K562 (cell line): ENCODE data around the gene FBXO4. TPM values are rescaled to one million over a fixed set of nuclear protein-coding genes. Genes with fewer than 3 reads are reported as not detected.
A peak's percentile ranks its signal among the peaks of the same experiment; 100 is the strongest.

Source experiments
- BACH1 ChIP-seq: fragments of 200-800 bp; sonication (Bioruptor generic); IDR thresholded peaks from 2 replicates; pipeline ENCODE4 v1.6.1; 2016; ENCODE audit warnings: missing genetic modification characterization, missing compliant biosample characterization
- BCOR ChIP-seq: fragments of 450-650 bp; IDR thresholded peaks from 2 replicates; pipeline ENCODE4 v1.6.1; 2016
- CHD7 ChIP-seq: fragments of 200-600 bp; sonication (generic); IDR thresholded peaks from one replicate; pipeline ENCODE4 v1.6.1; 2012; ENCODE audit warnings: mild to moderate bottlenecking, low read depth, low read length, inconsistent platforms
- EHMT2 ChIP-seq: fragments of 450-650 bp; IDR thresholded peaks from 2 replicates; pipeline ENCODE4 v1.6.1; 2018; ENCODE audit warnings: antibody characterized with exemption
- HOMEZ ChIP-seq: fragments of 250-450 bp; sonication (Bioruptor Pico); IDR thresholded peaks from 2 replicates; pipeline ENCODE4 v1.4.0; 2020; ENCODE audit warnings: mild to moderate bottlenecking, moderate library complexity
- LARP7 ChIP-seq: fragments of 450-650 bp; IDR thresholded peaks from 2 replicates; pipeline ENCODE4 v1.6.1; 2016
- RBBP5 ChIP-seq: fragments of 200-600 bp; sonication (generic); IDR thresholded peaks from 2 replicates; pipeline ENCODE4 v1.6.1; 2012; ENCODE audit warnings: borderline replicate concordance, mild to moderate bottlenecking, low read length, control low read depth, inconsistent platforms; ENCODE audit not compliant: insufficient read depth, poor library complexity, severe bottlenecking
- RFX1 ChIP-seq: fragments of 450-650 bp; IDR thresholded peaks from 2 replicates; pipeline ENCODE4 v1.6.1; 2016; ENCODE audit warnings: mild to moderate bottlenecking, moderate library complexity
- TEAD2 ChIP-seq: fragments of 450-650 bp; IDR thresholded peaks from 2 replicates; pipeline ENCODE4 v1.6.1; 2016; ENCODE audit warnings: missing genetic modification characterization, control low read depth, missing compliant biosample characterization
- ZBTB12 ChIP-seq: fragments of 250-450 bp; sonication (Bioruptor Pico); IDR thresholded peaks from 2 replicates; pipeline ENCODE4 v1.4.0; 2020
- ZNF354B ChIP-seq: fragments of 250-450 bp; sonication (Bioruptor Pico); IDR thresholded peaks from 2 replicates; pipeline ENCODE4 v1.4.0; 2020
- ZNF551 ChIP-seq: fragments of 250-450 bp; sonication (Bioruptor Pico); IDR thresholded peaks from 2 replicates; pipeline ENCODE4 v1.5.0; 2021; ENCODE audit warnings: mild to moderate bottlenecking, moderate library complexity
- ZNF75A ChIP-seq: fragments of 450-650 bp; formaldehyde crosslinking; IDR thresholded peaks from 2 replicates; pipeline ENCODE4 v1.4.0; 2020; ENCODE audit warnings: mild to moderate bottlenecking
- ZSCAN32 ChIP-seq: fragments of 450-650 bp; formaldehyde crosslinking; IDR thresholded peaks from 2 replicates; pipeline ENCODE4 v1.4.0; 2020; ENCODE audit warnings: mild to moderate bottlenecking, moderate library complexity
- polyA plus RNA-seq, 8 experiments: library from polyadenylated mRNA; depleted of rRNA in 4 of 8; stranded (reverse) in 5 of 8; unstranded in 3 of 8; fragments of >200 nt; fragmentation: Nextera tagmentation in 2 of 8; fragmentation: Illumina TruSeq in 1 of 8; extraction: Ambion mirVana in 2 of 8; extraction: Trizol in 1 of 8; gene quantifications; 2 replicates each; pipeline versions ENCODE4 v1.2.1 to v1.2.3, GENCODE V29; 2011 to 2014; ENCODE audit warnings: inconsistent platforms in 1 of 8, missing spikeins in 1 of 8
- total RNA-seq, 7 experiments: library from RNA; depleted of rRNA in 6 of 7; stranded (reverse); fragments of >200 nt in 6 of 7; fragmentation: Illumina TruSeq in 2 of 7; extraction: Trizol in 2 of 7; gene quantifications; 2 replicates each; pipeline versions ENCODE4 v1.2.1 to v1.2.3, GENCODE V29; 2011 to 2021; ENCODE audit warnings: low replicate concordance in 1 of 7

FBXO4 gene
- total and polyA plus RNA-seq, 9 of the 15 experiments (the other 6 are each of a cell fraction or from before 2014, with no cell fraction given) = 5.9 to 33.4 (median 19.6) TPM

- TF ChIP-seq CHD7 (no peak), HOMEZ (CRISPR knock-in tag) (0 out of 2 replicates have a peak, but pooled peaks have one; percentile 34), BACH1 (tag) (no peak), TEAD2 (tag) (no peak), RBBP5 (peak; percentile 94), ZNF551 (no peak), EHMT2 (peak; percentile 46; the same call in 1 of the 2 replicates), ZBTB12 (CRISPR knock-in tag) (peak; percentile 43; the same call in 1 of the 2 replicates), LARP7 (peak; percentile 92), ZNF354B (CRISPR knock-in tag) (no peak), ZNF75A (no peak; the same call in 1 of the 2 replicates), RFX1 (peak; percentile 34; the same call in 1 of the 2 replicates), BCOR (peak; percentile 63; the same call in 1 of the 2 replicates), ZSCAN32 (no peak)
Measured at GRCh38 chr5:41903892-41904799, 20.9 kb upstream of the FBXO4 start, which contains the start of gene RIMOC1 (continued).
